GM23248 (cell line): Measurements from ENCODE around the gene CALML3.

ENCODE experiments used
- EZH2 ChIP-seq: fragments of 200-600 bp; sonication (generic); IDR thresholded peaks from 2 replicates; pipeline ENCODE4 v1.6.1; 2018; ENCODE audit warnings: antibody characterized with exemption, mild to moderate bottlenecking; ENCODE audit not compliant: insufficient read depth, poor library complexity, severe bottlenecking
- EZH2phosphoT487 ChIP-seq: fragments of 200-600 bp; sonication (generic); IDR thresholded peaks from 2 replicates; pipeline ENCODE4 v1.6.1; 2018; ENCODE audit warnings: antibody characterized with exemption, moderate library complexity, mild to moderate bottlenecking, low read depth; ENCODE audit not compliant: insufficient read depth

DNA sequence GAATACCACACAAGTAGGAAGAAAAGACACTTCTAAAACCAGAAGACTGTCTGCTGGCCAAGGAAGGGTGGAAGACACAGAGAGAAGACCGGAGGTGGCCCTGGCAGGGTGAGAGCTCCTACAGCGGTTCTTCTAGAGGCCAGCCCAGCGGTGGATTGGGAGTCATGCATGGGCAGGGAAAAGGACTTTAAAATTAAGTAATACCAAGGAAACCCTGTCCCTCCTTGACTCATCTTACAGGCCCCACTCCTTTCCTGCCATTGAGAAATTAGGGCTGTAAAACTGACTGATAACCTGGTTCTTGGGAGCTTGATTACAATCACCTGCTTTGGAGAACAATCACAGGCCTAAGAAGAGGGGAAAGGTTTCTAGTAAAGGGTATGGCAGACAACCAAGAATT, 16.1 kb downstream of the CALML3 start:
- no peak for TF ChIP-seq EZH2
- no peak for TF ChIP-seq EZH2phosphoT487
